WERI-Rb-1 (cell line): ENCODE data around the gene PELI1.

Experiments
- DNase-seq: peaks from one replicate; pipeline ENCODE4 v3.0.0-alpha.2; 2020
- H3K27ac ChIP-seq: fragments of 250-450 bp; sonication (Bioruptor Pico); 2 replicates; pipeline ENCODE4 v1.5.1; 2020; ENCODE audit warnings: mild to moderate bottlenecking, moderate library complexity
- H3K27me3 ChIP-seq: fragments of 250-450 bp; sonication (Bioruptor Pico); 2 replicates; pipeline ENCODE4 v1.5.1; 2021; ENCODE audit warnings: mild to moderate bottlenecking, low read depth, moderate library complexity; ENCODE audit not compliant: insufficient read depth, severe bottlenecking
- H3K36me3 ChIP-seq: fragments of 250-450 bp; sonication (Bioruptor Pico); 2 replicates; pipeline ENCODE4 v1.5.1; 2020; ENCODE audit warnings: mild to moderate bottlenecking, moderate library complexity
- H3K4me3 ChIP-seq: 2 replicates; pipeline ENCODE4 v1.5.1; 2011; ENCODE audit warnings: low read depth, mild to moderate bottlenecking, control low read depth, low read length
- H3K9me3 ChIP-seq: fragments of 250-450 bp; sonication (Bioruptor Pico); 2 replicates; pipeline ENCODE4 v1.5.1; 2021; ENCODE audit warnings: mild to moderate bottlenecking, moderate library complexity; ENCODE audit not compliant: severe bottlenecking
- TF ChIP-seq, protein P1 (sequence below): IDR thresholded peaks from 2 replicates; pipeline ENCODE4 v1.5.1; 2011; ENCODE audit warnings: low read depth, mild to moderate bottlenecking, control low read depth, inconsistent platforms, low read length

Gene PELI1

DNA sequence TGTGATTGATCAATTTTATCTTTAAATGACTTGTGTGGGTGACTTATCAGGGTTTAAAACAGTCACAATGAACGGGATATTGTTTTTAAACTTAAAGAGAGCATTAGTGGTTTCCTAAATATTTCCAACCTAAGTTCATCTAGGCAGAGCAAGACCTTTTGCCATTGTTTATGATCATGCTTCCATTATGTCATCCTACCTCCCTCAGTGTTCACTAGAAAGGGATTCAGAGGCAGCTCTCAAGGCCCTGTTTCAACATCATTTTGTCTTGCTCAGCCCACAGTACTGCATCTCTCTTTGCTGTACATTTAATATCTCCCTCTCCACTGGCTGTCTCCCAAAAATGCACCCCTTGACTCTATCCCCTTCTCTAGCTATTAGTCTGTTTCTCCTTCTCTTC is 21.5 kb upstream of the PELI1 start:
- no peak for DNase-seq
- no peaks in the 10 kb centered on the region for H3K36me3 ChIP-seq
- no peak overlapping the region for H3K27ac ChIP-seq
- H3K27me3 ChIP-seq, result no peaks in the 10 kb centered on the region
- no peaks in the 10 kb centered on the region for H3K9me3 ChIP-seq
- H3K4me3 ChIP-seq, result no peak overlapping the region
- TF ChIP-seq, protein P1, sequence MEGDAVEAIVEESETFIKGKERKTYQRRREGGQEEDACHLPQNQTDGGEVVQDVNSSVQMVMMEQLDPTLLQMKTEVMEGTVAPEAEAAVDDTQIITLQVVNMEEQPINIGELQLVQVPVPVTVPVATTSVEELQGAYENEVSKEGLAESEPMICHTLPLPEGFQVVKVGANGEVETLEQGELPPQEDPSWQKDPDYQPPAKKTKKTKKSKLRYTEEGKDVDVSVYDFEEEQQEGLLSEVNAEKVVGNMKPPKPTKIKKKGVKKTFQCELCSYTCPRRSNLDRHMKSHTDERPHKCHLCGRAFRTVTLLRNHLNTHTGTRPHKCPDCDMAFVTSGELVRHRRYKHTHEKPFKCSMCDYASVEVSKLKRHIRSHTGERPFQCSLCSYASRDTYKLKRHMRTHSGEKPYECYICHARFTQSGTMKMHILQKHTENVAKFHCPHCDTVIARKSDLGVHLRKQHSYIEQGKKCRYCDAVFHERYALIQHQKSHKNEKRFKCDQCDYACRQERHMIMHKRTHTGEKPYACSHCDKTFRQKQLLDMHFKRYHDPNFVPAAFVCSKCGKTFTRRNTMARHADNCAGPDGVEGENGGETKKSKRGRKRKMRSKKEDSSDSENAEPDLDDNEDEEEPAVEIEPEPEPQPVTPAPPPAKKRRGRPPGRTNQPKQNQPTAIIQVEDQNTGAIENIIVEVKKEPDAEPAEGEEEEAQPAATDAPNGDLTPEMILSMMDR, result no peak

DNA sequence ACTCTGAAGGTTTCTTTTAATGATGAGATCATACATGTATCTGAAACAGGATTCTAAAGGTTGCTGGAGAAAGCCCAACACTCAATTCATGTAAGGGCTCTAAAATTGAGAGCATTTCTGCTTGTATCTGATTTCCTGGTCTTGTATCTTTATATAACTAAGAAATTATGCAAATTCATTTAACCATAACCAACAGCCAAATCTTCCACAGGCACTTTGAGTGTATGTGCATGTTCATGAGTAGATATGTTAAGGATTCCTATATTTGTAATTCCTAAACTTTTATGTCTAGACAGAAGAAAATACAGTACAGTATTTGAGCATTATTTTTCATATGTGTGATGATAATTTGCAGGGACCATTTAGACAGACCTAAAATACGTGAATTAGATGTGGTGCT is 20.4 kb upstream of the PELI1 start:
- TF ChIP-seq, protein P1, result no peak
- H3K4me3 ChIP-seq, result no peak overlapping the region
- H3K9me3 ChIP-seq, result no peaks in the 10 kb centered on the region
- no peak overlapping the region for H3K27ac ChIP-seq
- DNase-seq, result no peak
- no peaks in the 10 kb centered on the region for H3K36me3 ChIP-seq
- H3K27me3 ChIP-seq, result no peaks in the 10 kb centered on the region

DNA sequence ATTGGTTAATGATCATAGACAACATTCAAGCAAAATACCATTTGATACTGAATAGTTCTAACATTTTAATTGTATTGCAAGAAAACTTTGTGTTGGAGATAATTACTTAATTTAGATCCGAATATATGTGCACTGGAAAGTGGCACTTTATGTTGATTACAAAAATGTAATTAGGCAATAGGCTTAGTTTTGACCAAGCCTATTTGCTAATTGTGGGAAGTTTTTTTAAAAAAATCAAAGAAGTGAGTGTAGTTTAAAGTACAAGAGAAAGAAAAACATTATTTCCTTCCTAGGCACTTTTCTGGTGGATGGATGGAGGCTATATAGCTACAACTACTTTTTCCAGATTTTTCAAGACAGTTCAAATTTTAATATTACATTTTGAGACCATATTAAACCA is 18.3 kb upstream of the PELI1 start:
- no peaks in the 10 kb centered on the region for H3K9me3 ChIP-seq
- no peak overlapping the region for H3K4me3 ChIP-seq
- H3K36me3 ChIP-seq, result no peaks in the 10 kb centered on the region
- no peak overlapping the region for H3K27ac ChIP-seq
- no peaks in the 10 kb centered on the region for H3K27me3 ChIP-seq
- no peak for DNase-seq
- TF ChIP-seq, protein P1, result no peak

DNA sequence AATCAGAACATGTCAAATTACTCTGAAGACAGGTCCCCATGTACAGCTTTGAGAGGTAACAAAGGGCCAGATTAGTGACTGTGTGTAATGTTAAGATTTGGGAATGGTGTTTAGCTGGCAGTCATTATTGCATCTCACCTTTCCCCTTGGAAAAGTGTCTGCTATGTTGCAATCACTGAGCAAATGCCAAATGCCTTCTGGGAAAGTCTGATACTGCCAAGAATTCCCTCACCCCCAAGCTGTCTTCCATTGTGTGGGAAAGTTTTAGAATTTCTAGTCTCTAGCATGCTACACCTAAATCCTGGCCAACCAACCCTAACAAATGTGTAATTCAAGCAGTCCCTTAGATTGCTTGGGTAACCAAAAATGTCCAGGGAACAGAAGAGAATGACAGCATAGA is 13.6 kb upstream of the PELI1 start:
- no peak overlapping the region for H3K27ac ChIP-seq
- no peak for DNase-seq
- TF ChIP-seq, protein P1, result no peak

DNA sequence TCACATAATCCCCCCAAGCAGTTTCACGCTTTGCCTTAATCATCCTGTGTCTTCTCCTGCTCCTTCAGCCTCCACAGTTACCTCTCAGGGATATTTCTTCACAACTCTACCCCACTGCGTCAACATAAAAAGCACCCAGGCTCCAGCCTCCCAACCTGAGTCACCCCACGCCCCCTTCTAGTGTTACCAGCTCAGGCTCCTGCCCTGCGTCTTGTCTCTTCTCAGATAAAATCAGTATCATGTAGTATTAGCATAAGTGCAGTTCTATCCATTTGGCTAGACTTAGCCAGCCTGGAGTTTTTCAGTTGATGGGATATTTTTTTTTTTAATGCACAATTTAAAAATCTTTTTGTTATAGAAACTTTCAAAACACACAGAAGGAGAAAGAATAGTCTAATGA is 9.6 kb upstream of the PELI1 start:
- H3K36me3 ChIP-seq, result no peaks in the 10 kb centered on the region
- no peaks in the 10 kb centered on the region for H3K27me3 ChIP-seq
- TF ChIP-seq, protein P1, result no peak
- H3K27ac ChIP-seq, result no peak overlapping the region
- DNase-seq, result no peak
- H3K4me3 ChIP-seq, result no peak overlapping the region
- no peaks in the 10 kb centered on the region for H3K9me3 ChIP-seq

More for the DNA sequence above, 13.6 kb upstream of the PELI1 start:
- no peaks in the 10 kb centered on the region for H3K9me3 ChIP-seq
- no peaks in the 10 kb centered on the region for H3K27me3 ChIP-seq
- no peak overlapping the region for H3K4me3 ChIP-seq
- H3K36me3 ChIP-seq, result no peaks in the 10 kb centered on the region

DNA sequence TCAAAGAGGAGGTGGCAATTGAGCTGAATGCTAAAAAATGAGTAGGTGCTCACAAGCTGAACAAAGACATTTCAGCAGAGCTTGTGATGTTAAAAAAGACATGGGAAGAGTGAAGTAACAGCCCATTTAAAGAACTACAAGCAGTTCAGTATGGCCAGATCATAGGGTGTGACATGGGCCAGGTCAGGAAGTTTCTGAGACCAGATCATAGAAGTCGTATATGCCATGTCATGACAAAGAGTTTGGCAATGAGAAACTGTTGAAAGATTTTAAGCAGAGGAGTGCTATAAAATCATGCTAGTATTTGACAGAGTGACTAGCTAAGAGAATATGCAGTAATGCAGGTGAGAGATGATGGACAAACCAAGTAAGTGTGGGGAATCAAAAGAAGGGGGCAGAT is 7.3 kb upstream of the PELI1 start:
- no peak overlapping the region for H3K27ac ChIP-seq

More for the DNA sequence above, 7.3 kb upstream of the PELI1 start:
- Histone ChIP-seq H3K27me3 (no peaks in the 10 kb centered on the region), H3K9me3 (no peaks in the 10 kb centered on the region), H3K4me3 (no peak overlapping the region), H3K36me3 (no peaks in the 10 kb centered on the region)
- TF ChIP-seq, protein P1, result no peak
- DNase-seq, result no peak
